ENCODE measurements around the gene WFIKKN1. TPM values are rescaled to one million over a fixed set of nuclear protein-coding genes. Genes with fewer than 3 reads are reported as not detected.
A peak's percentile ranks its signal among the peaks of the same experiment; 100 is the strongest.

The WFIKKN1 gene
- total and polyA plus RNA-seq, 2 of the 13 experiments (the other 11 are each of a cell fraction or from before 2014, with no cell fraction given): 1.7 to 4.9 TPM

DNA sequence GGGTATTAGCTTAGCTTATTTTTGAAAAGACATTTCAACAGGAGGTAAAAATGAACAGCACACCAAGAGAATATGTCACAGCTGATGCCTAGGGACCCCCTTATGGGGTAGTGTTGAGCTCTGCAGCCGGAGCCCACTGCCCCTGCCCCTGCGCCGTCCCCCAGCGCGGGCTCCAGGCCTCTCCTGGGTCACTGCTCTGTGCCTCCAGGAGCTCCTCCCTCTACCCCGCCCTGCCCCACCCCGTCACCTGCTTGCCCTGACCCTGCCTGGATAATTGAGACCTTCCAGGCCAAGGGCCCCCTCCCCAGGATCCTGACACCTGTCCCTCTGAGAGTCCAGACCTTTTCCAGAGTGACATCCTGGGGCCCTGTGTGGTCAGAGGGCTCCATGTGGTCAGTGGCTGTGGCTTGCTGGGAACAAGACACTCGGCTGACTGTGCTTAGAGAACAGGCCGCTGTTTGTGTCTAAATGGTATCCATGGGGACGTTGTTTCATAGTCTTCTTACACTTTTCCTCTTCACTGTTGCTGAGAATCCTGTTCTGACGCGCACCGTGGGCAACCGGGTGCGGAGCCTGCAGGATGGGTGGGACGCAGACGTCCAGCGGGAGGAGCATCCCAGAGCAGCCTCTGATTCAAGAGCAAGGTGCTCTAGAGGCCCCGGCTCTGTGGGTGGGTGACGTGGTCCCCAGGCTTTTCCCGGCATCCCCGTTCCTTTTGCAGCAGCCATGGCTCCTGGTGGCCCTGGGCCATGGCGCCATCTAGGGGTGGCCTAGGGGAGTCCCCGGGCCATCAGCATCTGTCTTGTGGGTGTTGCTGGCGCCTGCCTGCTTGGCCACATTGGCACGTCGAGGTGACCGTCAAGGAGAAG lies 20.0 kb upstream of the WFIKKN1 start (continued):
- TF ChIP-seq, protein P1, sequence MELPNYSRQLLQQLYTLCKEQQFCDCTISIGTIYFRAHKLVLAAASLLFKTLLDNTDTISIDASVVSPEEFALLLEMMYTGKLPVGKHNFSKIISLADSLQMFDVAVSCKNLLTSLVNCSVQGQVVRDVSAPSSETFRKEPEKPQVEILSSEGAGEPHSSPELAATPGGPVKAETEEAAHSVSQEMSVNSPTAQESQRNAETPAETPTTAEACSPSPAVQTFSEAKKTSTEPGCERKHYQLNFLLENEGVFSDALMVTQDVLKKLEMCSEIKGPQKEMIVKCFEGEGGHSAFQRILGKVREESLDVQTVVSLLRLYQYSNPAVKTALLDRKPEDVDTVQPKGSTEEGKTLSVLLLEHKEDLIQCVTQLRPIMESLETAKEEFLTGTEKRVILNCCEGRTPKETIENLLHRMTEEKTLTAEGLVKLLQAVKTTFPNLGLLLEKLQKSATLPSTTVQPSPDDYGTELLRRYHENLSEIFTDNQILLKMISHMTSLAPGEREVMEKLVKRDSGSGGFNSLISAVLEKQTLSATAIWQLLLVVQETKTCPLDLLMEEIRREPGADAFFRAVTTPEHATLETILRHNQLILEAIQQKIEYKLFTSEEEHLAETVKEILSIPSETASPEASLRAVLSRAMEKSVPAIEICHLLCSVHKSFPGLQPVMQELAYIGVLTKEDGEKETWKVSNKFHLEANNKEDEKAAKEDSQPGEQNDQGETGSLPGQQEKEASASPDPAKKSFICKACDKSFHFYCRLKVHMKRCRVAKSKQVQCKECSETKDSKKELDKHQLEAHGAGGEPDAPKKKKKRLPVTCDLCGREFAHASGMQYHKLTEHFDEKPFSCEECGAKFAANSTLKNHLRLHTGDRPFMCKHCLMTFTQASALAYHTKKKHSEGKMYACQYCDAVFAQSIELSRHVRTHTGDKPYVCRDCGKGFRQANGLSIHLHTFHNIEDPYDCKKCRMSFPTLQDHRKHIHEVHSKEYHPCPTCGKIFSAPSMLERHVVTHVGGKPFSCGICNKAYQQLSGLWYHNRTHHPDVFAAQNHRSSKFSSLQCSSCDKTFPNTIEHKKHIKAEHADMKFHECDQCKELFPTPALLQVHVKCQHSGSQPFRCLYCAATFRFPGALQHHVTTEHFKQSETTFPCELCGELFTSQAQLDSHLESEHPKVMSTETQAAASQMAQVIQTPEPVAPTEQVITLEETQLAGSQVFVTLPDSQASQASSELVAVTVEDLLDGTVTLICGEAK (IDR thresholded peaks at IDR 0.05): no peak
- TF ChIP-seq, protein P1 (CRISPR knock-in tag; IDR thresholded peaks at IDR 0.05): no peak
- TF ChIP-seq ZFP41 (CRISPR knock-in tag; IDR thresholded peaks at IDR 0.05; ENCODE audit: borderline replicate concordance) (no peak), HNRNPUL1 (IDR thresholded peaks at IDR 0.05; ENCODE audit: low read depth, low read length) (no peak), PHF8 (CRISPR knock-in tag; IDR thresholded peaks at IDR 0.05) (peak; percentile 21; the same call in 1 of the 2 replicates), ZNF260 (CRISPR knock-in tag; IDR thresholded peaks at IDR 0.05; ENCODE audit: borderline replicate concordance, low read depth) (no peak), KDM5B (CRISPR knock-in tag; IDR thresholded peaks at IDR 0.05; ENCODE audit: borderline replicate concordance) (peak; percentile 66; the same call in 1 of the 2 replicates), ZNF850 (CRISPR knock-in tag; conservative IDR thresholded peaks at IDR 0.05) (no peak)
- TF ChIP-seq, protein P2, sequence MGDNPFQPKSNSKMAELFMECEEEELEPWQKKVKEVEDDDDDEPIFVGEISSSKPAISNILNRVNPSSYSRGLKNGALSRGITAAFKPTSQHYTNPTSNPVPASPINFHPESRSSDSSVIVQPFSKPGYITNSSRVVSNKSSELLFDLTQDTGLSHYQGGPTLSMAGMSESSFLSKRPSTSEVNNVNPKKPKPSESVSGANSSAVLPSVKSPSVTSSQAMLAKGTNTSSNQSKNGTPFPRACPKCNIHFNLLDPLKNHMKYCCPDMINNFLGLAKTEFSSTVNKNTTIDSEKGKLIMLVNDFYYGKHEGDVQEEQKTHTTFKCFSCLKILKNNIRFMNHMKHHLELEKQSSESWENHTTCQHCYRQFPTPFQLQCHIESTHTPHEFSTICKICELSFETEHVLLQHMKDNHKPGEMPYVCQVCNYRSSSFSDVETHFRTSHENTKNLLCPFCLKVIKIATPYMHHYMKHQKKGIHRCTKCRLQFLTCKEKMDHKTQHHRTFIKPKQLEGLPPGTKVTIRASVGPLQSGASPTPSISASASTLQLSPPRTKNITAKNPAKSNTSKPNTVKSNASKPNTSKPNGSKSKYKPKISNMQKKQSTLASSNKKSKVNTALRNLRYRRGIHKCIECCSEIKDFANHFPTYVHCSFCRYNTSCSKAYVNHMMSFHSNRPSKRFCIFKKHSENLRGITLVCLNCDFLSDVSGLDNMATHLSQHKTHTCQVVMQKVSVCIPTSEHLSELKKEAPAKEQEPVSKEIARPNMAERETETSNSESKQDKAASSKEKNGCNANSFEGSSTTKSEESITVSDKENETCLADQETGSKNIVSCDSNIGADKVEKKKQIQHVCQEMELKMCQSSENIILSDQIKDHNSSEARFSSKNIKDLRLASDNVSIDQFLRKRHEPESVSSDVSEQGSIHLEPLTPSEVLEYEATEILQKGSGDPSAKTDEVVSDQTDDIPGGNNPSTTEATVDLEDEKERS (CRISPR knock-in tag; IDR thresholded peaks at IDR 0.05): no peak
- TF ChIP-seq, protein P3, sequence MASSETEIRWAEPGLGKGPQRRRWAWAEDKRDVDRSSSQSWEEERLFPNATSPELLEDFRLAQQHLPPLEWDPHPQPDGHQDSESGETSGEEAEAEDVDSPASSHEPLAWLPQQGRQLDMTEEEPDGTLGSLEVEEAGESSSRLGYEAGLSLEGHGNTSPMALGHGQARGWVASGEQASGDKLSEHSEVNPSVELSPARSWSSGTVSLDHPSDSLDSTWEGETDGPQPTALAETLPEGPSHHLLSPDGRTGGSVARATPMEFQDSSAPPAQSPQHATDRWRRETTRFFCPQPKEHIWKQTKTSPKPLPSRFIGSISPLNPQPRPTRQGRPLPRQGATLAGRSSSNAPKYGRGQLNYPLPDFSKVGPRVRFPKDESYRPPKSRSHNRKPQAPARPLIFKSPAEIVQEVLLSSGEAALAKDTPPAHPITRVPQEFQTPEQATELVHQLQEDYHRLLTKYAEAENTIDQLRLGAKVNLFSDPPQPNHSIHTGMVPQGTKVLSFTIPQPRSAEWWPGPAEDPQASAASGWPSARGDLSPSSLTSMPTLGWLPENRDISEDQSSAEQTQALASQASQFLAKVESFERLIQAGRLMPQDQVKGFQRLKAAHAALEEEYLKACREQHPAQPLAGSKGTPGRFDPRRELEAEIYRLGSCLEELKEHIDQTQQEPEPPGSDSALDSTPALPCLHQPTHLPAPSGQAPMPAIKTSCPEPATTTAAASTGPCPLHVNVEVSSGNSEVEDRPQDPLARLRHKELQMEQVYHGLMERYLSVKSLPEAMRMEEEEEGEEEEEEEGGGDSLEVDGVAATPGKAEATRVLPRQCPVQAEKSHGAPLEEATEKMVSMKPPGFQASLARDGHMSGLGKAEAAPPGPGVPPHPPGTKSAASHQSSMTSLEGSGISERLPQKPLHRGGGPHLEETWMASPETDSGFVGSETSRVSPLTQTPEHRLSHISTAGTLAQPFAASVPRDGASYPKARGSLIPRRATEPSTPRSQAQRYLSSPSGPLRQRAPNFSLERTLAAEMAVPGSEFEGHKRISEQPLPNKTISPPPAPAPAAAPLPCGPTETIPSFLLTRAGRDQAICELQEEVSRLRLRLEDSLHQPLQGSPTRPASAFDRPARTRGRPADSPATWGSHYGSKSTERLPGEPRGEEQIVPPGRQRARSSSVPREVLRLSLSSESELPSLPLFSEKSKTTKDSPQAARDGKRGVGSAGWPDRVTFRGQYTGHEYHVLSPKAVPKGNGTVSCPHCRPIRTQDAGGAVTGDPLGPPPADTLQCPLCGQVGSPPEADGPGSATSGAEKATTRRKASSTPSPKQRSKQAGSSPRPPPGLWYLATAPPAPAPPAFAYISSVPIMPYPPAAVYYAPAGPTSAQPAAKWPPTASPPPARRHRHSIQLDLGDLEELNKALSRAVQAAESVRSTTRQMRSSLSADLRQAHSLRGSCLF (CRISPR knock-in tag; IDR thresholded peaks at IDR 0.05; ENCODE audit: borderline replicate concordance): no peak
